NCI-H2107 (cell line): Measurements from ENCODE around the gene POC1A.

Source experiments
- DNase-seq: peaks from one replicate; lab custom pipeline; 2025; lab: John Stamatoyannopoulos, UW

The POC1A gene

GRCh38 chr3:52154135-52155094 lies at the start of gene POC1A:
POC1A (minus strand) TSS chr3:52154423; CDS start chr3:52154372, 51 bp downstream.
- peak; percentile 72 for DNase-seq

- no peak for DNase-seq
These were observed 49.5 kb upstream of the POC1A start for GRCh38 chr3:52203701-52204100.

GRCh38 chr3:52202384-52203077 lies 48.3 kb upstream of the POC1A start:
- no peak for DNase-seq

- DNase-seq: no peak
These were observed 46.9 kb upstream of the POC1A start for GRCh38 chr3:52200981-52201679.

- DNase-seq: no peak
These were observed 44.7 kb upstream of the POC1A start for GRCh38 chr3:52198643-52199608.

GRCh38 chr3:52197842-52198625 lies 43.8 kb upstream of the POC1A start, which contains the start of gene ALAS1:
ALAS1 (plus strand) TSS chr3:52198160; CDS start chr3:52199242, 1,082 bp downstream.
- DNase-seq: no peak

- DNase-seq: no peak
These were observed 43.2 kb upstream of the POC1A start for GRCh38 chr3:52197499-52197841.

GRCh38 chr3:52196977-52197376 lies 42.8 kb upstream of the POC1A start:
- DNase-seq: no peak

GRCh38 chr3:52195823-52196331 lies 41.7 kb upstream of the POC1A start:
- DNase-seq: no peak

GRCh38 chr3:52195291-52195597 lies 41.0 kb upstream of the POC1A start:
- DNase-seq: no peak

GRCh38 chr3:52194485-52195290 lies 40.5 kb upstream of the POC1A start:
- no peak for DNase-seq

- no peak for DNase-seq
These were observed 38.8 kb upstream of the POC1A start for GRCh38 chr3:52193065-52193464.

GRCh38 chr3:52191663-52192062 lies 37.4 kb upstream of the POC1A start:
- DNase-seq: no peak

- no peak for DNase-seq
These were observed 36.3 kb upstream of the POC1A start for GRCh38 chr3:52190294-52191074.

- no peak for DNase-seq
These were observed 34.3 kb upstream of the POC1A start for GRCh38 chr3:52188556-52188955.

GRCh38 chr3:52186729-52187128 lies 32.5 kb upstream of the POC1A start:
- no peak for DNase-seq

- DNase-seq: no peak
These were observed 31.6 kb upstream of the POC1A start for GRCh38 chr3:52185837-52186236.

GRCh38 chr3:52185311-52185710 lies 31.1 kb upstream of the POC1A start:
- DNase-seq: no peak

- no peak for DNase-seq
These were observed 30.5 kb upstream of the POC1A start for GRCh38 chr3:52184690-52185089.
